GM19238 (cell line): ENCODE data around the gene PRH2.

Experiments
- DNase-seq: peaks from one replicate; pipeline ENCODE4 v3.0.0; 2011; ENCODE audit warnings: low spot score; ENCODE audit not compliant: insufficient read length

The PRH2 gene

GRCh38 chr12:10928746-10929286, at the start of gene PRH2:
Gene PRH2 (plus strand): TSS chr12:10929236. CDS start chr12:10929274, 38 bp downstream.
- DNase-seq, result no peak

DNA sequence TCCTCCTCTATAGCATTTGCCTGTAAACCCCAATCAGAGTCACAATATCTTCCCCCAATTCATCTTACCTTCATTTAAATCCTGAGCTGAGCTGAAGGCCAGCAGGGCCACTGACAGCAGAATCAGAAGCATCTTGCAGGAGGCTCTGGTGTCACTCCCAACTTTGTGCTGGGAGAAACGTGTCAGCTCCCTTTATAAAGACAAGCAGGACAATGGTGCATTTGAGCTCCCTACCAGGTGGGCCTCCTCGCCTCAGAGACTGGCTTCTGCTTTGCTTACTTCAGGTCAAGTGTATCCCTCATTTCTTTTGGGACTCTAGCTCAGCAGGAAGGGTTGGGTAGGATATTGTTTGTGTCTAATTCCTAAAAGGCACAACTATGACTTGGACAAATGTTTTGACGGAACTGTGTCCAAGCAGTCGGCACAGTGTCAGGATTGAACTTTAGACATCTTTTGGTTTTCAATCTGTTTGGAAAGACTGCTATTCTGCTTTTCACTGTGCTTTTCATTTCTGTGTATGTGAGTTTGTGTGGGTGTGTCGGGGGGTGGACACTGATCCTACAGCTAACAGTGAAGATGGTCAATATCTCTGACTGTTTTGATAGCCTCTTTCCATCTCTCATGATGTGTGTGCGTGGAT, 44.8 kb upstream of the PRH2 start, which contains the start of gene PRH1:
TSS of gene PRH1 (minus strand) at position 170 of the 640 bp plus-strand sequence. CDS start at position 132, 38 bp downstream.
- DNase-seq, result no peak

DNA sequence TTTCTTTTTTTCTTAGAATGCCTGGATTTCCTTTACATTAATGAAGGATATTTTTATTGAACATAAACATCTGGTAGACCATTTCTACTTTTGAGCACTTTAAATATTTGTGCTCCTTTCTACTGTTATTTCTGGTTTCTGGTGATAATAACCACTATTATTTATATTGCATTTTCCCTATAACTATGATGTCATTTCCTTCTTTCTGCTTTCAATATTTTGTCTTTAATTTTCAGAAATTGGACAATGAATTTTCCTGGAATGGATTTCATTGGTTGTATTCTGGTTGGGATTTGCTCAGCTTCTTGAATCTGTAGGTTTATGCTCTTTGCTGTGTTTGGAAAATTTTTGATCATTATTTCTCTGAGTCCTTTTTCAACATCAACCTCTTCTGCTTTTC, 39.8 kb upstream of the PRH2 start:
- DNase-seq, result no peak

- DNase-seq, result no peak
Observed at GRCh38 chr12:10891937-10892336, 37.1 kb upstream of the PRH2 start.

DNA sequence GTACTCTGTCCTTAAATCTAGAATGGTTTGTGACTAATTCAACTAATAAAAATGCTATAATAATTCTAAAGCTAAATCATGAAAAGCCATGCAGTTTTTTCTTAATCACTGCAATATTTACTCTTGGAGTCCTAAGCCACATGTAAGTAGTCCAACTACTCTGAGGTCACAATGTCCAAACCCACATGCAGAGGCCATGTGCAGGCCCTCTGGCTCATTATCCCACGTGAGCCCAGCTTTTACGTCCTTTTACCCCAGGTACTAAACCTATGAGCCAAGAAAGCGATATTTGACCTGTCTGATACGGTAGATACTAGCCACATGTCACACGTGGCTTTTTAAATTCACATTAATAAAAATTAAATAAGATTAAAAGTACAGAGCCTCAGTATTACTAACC, 32.2 kb upstream of the PRH2 start:
- DNase-seq, result no peak

- DNase-seq, result no peak
Observed at GRCh38 chr12:10900530-10900929, 28.5 kb upstream of the PRH2 start.

DNA sequence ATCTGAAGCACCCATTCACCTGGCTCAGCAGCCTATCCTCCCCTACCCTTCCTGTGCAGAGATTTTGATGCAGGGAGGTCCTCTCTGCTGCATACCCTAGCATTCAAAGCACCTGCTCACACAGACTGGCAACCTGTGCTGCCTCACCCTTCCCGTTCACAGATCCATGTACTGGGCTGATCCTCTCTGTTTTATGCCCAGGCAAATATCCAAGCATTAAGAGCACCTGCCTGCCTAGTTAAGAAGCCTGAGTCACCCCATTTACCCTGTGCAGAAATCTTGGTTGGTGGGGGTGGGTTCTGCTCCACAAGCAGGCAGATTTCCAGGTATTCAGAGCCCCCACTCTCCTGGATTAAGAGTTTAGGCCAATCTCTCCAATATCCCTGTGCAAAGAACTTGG, 28.1 kb upstream of the PRH2 start:
- no peak for DNase-seq

DNA sequence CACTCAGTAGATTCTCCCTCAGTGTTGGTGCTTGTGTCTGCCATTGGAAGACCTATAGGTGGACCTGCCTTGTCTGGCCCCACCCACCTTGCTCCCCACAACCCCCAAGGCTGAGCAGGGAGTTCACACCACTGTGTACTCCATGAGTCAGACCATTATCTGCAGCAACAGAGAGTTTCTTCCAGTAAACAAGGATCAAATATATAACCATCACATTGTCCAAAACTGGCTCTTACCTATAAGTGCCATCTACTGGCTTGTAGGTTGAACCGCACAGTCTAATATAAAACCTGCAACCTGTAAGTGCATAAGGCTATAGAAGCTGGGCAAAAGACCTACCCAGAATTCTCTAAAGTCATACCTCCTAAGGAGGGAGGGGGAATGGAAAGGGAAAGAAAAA, 27.6 kb upstream of the PRH2 start:
- no peak for DNase-seq

GRCh38 chr12:10904686-10905085, 24.4 kb upstream of the PRH2 start:
- DNase-seq, result no peak

DNA sequence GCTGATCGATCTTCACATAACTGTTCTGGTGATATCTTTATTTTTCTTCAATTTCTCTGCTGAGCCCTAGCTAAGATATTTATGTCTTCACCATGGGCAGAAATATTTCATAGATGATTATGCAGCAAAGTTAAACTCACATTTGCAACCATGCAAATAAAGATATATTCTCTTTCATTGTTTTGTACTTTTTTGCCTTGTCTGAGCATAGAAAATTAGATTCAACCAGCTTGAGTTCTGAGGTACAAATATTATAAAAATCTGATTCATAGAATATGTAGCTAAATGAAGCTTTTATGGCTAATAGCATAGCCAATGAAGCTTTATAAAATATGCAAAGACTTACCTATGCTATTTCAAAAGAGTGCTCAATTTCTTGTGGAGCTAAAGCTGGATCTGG, 19.6 kb upstream of the PRH2 start, which contains the start of gene TAS2R13:
TSS of gene TAS2R13 (minus strand) at position 101 of the 400 bp plus-strand sequence. CDS start 264 bp downstream, outside the sequence.
- DNase-seq, result no peak

- no peak for DNase-seq
Observed at GRCh38 chr12:10910380-10910779, 18.7 kb upstream of the PRH2 start.

DNA sequence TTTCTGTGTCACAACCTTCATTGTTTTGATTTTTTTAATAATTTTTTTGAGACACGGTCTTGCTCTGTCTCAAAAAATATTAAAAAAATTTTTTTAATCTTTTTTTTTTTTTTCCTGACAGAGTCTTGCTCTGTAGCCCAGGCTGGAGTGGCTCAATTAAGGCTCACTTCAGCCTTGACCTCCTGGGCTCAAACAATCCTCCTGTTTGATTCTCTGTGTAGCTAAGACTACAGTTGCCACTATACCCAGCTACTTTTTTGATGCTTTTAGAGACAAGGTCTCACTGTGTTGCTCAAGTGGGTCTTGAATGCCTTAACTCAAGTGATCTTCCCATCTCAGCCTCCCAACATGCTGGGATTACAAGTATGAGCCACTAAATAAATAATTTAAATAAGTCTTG, 9.2 kb upstream of the PRH2 start:
- no peak for DNase-seq

GRCh38 chr12:10926269-10926668, 2.8 kb upstream of the PRH2 start:
- no peak for DNase-seq

GRCh38 chr12:10936506-10936905, 7.5 kb downstream of the PRH2 start:
- no peak for DNase-seq

DNA sequence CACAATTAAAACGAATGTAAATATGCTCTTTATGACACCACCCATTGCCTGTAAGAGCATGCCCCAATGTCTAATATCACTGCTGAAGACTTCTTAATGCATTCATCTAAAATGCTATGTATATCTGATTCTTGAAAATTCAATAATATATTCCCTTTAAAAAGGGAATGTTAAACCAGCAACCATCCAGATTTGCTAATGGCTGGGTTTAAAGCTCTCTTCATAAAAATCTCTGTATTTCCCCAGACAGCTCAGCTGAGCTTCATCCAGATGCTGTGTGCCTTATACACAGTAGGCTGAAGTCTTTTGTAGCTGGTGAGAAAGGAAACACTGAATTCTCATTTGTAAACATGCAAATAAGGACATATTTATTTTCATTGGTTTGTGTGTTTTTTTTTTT, 10.1 kb downstream of the PRH2 start, which contains the start of gene TAS2R14:
TSS of gene TAS2R14 (minus strand) at position 101 of the 400 bp plus-strand sequence. CDS start at position 45, 56 bp downstream.
- no peak for DNase-seq

GRCh38 chr12:10940389-10940788, 11.4 kb downstream of the PRH2 start:
- no peak for DNase-seq

GRCh38 chr12:10941369-10941768, 12.3 kb downstream of the PRH2 start:
- no peak for DNase-seq

DNA sequence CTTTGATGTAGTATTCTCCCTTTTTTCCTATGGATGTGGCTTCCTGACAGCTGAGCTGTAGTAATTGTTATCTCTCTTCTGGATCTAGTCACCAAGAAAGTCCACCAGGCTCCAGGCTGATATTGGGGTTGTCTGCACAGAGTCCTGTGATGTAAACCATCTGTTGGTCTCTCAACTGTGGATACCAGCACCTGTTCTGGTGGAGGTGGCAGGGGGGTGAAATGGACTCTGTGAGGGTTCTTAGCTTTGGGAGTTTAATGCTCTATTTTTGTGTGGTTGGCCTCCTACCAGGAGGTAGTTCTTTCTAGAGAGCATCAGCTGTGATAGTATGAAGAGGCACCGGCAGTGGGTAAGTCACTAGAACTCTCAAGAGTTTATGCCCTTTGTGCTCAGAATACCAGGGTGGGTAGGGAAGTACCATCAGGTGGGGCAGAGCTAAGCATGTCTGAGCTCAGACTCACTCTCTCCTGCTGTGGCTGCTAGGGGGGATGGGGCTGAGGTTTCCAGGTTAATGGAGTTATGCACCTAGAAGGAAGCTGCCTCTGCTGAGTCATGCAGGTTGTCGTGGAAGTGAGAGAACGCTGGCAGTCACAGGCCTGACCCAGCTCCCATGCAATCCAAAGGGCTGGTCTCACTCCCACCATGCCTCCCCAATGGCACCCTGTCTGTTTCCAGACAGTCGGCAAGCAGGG, 13.0 kb downstream of the PRH2 start:
- DNase-seq, result no peak

GRCh38 chr12:10943167-10943566, 14.1 kb downstream of the PRH2 start:
- no peak for DNase-seq

DNA sequence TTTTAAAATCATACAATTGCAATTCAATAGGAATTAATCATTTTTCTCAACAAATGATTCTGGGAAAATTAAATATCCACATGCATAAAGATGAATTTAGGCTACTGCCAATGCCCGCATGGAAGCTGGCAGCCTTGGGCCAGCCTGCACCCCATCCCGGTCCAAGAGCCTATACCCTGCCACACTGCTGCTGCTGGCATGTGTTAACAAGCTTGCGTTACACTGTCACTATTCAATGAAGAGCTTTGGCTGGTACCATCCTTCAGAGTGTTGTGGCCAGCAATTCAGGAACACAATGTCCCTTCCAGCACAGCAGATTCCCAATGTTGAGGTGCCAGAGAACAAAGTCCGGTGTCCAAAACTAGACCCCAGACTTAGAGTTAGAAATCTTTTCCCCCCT, 23.6 kb downstream of the PRH2 start:
- DNase-seq, result no peak

DNA sequence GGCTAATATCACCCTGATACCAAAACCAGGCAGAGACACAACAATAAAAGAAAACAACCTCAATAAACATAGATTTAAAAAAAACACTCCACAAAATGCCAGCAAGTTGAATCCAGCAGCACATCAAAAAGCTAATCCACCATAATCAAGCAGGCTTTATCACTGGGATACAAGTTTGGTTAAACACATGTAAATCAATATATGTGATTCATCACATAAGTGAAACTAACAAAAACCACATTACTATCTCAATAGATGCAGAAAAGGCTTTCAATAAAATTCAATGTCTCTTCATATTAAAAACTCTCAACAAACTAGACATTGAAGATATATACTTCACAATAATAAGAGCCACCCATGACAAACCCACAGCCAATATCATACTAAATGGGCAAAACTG, 27.0 kb downstream of the PRH2 start:
- no peak for DNase-seq

GRCh38 chr12:10957741-10958140, 28.7 kb downstream of the PRH2 start:
- DNase-seq, result no peak

DNA sequence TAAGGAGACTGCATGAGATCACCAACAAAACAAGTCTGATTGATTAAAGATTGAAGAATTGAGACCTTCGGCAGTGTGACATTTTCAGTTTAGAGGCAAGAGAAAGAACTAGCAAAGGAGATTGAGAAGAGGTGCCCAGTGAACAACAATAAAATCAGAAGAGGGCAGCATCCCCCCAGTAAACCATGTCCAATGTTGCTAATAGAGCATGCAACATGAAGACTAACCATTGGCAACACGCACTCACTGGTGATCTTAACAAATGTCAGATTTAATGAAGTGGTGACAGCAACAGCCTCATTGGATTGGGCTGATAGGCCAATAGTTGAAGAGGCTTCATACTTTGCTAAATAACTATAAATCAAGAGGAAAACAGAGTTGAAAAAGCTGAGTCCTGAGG, 30.8 kb downstream of the PRH2 start:
- no peak for DNase-seq
